HG02623 (cell line): ENCODE measurements around the gene TFCP2L1.
"Not testable (repeated sequence)": the region's sequence is repeated elsewhere in the genome, so short reads cannot be mapped to it uniquely, and the experiment has no call there.

Experiments
- ATAC-seq: cut with Tn5 transposase; IDR thresholded peaks from one replicate; pipeline ENCODE4 v1.9.1; 2021; ENCODE audit warnings: moderate library complexity; ENCODE audit not compliant: unreplicated experiment

The TFCP2L1 gene

DNA sequence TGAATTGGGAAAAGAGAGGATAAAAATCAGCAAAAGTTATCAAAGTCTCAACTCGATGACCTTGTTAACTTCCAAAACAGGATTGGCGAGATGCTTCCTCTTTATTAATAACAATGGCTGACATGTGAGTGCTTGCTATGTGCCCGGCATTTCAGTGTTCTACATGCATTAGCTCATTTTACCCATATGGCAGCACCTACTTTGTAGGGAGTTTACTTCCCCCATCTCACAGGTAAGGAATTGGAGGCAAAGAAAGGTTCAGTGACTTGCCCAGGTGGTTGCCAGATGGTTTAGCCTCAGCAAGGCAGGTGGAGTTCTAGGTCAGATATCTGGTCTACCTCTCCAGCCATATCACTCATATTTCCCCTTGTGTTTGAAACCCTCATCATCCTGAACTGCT, 12.4 kb downstream of the TFCP2L1 start:
- no peak for ATAC-seq

DNA sequence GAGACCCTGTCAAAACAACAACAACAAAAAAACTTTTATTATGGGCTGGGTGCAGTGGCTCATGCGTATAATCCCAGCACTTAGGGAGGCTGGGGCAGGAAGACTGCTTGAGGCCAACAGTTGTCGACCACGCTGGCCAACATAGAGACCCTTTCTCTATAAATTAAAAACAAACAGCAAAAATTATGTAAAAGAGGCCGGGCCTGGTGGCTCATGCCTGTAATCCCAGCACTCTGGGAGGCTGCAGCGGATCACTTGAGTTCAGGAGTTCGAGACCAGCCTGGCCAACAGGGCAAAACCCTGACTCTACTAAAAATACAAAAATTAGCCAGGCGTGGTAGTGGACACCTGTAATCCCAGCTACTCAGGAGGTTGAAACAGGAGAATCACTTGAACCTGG, 15.6 kb downstream of the TFCP2L1 start:
- ATAC-seq: not testable (repeated sequence)

DNA sequence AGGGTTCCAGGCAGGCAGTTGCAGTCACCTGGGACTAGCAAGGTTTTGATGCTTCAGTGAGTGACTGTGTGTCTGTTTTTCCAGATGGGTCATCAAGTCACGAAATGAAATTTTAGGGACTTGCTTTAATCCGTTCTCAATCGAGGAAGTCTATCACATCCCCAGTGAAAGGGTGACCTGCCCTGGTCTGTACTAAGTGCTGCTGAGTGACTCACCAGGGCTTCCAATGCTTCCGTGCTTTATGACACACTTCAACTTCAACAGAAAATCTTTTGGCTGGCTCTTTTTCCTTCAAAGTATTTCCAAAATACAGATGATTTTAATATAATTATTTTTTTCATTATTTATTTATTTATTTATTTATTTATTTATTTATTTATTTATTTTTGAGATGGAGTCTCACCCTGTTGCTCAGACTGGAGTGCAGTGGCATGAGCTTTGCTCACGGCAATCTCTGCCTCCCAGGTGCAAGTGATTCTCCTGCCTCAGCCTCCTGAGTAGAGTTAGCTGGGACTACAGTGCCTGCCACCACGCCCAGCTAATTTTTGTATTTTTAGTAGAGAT, 18.4 kb downstream of the TFCP2L1 start:
- ATAC-seq: no peak

DNA sequence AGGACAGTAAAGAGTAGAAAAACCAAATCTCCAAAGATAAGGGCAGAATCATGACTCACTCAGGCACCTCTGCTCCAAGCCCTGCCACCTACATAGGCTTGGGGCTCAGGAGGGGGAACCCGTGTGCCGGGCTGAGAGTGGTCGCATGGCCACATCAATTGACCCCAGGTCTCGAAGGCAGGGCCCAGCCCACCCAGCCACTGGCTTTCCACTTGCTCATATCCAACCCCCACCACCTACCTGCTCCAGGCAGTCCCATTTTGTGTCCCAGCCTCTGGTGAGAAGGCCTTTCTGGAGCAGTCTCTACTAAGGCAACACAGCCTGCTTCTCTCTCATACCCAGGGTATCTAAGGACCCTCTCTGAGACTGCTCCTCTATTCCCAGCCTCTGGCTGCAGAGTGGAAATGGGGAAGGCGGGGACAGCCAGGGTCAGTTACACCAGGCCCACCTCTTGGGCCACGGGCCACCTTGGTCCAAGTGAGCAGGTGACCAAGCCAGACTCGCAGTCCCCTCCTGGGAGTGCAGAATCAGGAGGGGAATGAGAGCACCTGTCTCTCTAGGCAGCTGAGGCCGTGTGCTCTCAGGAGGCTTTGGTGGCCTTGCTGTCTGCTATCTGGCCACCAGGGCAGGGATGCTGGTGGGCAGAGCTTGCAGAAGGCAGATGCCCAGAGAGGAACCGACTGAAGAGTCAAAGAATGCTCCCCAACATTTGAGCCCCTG, 20.8 kb downstream of the TFCP2L1 start:
- no peak for ATAC-seq

DNA sequence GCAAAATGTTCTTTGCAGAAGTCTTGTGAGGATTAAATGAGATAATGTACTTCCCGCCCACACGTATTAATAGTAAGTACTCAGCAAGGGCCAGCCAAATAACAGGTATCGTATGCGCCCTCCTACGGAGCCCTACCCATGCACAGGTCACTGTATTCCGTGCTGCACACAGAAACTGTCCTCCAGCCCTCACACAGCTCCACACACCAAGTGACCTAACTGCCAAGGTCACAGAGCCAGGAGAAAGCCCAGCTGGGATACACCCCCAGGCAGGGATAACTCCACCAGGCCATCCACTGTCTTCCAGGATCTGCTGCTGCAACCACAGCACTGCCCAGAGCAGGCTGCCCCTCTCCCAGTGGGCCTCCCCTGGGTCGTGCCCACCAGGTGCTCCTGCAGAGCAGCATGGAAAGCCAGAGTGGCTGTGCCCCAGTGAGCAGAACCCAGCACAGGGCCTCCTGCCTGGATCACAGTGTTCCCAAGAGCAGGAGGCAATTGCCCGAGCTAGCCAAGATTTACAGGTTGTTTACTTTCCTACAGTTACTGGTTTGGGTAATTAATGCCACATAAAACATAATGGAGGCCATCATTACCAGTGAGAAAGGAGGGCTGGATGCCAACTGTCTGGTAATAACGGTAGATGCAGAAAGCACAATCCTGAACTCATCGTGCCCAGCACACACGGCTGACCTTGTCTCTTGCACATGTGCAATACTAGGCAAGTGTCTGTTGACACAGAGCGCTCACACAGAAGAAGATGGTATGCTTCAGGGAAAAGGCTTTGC, 24.4 kb downstream of the TFCP2L1 start:
- ATAC-seq: no peak

DNA sequence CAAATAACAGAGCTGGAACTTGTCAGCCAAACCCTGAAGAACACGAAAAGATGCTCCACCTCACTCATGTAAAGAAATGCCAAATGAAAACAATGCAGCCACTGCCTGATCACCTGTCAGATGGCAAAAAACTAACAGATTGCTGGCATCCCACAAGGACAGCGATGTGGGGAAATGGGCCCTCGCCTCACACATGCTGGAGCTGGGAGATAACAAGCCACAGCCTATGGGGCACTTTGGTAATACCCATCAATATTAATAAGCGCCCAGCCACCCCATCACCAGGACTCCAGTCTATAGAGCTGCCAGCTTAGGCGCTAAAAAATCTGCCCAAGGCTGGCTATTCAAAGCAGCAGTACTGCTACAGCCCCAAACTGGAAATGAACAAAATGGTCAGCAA, 27.0 kb downstream of the TFCP2L1 start:
- ATAC-seq: no peak

DNA sequence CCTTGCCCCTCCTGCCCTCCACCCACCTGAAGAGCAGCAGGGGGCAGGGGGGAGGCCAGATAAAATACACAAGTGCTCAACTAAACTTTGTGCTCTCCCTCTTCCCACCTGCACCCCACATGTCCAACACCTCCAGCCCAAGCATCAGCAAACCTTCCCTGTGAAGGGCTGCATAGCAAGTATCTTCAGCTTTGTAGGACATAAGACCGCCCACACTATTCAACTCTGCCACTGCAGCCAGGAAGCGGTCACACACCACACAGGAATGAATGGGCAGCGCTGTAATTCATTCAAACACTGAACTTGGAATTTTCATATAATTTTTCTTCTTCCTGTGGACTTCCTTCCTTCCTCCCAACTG, 27.5 kb downstream of the TFCP2L1 start:
- ATAC-seq: no peak

DNA sequence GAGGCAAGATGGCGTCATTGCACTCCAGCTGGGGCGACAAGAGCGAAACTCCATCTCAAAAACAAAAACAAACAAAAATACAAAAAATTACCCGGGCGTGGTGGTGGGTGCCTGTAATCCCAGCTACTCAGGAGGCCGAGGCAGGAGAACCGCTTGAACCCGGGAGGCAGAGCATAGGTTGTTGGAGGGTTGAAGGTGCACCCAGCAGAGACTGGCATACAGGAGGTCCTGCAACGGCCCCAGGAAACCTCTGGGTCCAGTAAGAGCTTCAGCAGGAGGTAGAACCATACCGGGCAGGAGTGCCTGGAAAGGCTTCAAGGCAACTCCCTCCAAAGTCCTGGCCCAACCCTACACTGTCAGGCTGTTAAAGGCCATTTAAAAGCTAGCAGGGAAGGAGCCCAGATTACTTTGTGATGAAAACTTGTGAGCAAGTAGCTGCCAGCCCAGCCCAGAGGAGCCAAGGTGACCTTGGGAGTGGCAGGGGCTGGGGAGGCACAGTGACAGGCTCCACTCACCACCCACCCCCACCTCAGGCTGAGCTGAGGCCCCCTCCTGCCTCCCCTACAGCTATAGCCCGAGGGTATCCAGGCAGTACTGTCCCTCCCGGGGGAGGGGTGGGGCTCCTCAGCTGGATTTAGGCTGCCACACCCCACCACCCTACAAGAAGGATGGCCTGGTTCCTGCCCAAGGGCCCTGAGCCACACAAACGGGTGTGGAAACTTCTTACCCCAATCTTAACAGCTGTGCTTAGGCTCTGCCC, 28.1 kb downstream of the TFCP2L1 start:
- no peak for ATAC-seq

DNA sequence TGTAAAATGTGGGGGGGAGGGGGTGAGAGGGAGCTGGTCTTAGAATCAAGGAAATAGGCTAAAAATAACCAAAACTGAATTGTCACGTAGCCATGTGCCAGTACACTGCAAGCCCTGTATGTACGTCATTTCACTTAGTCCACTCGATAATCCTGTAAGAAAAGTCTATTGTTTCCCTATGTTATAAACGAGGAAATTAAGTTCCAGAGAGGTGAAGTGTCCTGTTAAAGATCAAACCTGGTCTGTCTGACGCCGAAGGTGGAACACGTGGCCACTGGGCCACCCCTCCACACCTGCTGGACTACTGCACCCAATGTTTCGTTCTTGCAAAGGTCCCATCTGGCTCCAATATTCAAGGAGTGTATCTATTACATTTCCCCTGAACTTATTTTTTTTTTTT, 29.6 kb downstream of the TFCP2L1 start:
- no peak for ATAC-seq

DNA sequence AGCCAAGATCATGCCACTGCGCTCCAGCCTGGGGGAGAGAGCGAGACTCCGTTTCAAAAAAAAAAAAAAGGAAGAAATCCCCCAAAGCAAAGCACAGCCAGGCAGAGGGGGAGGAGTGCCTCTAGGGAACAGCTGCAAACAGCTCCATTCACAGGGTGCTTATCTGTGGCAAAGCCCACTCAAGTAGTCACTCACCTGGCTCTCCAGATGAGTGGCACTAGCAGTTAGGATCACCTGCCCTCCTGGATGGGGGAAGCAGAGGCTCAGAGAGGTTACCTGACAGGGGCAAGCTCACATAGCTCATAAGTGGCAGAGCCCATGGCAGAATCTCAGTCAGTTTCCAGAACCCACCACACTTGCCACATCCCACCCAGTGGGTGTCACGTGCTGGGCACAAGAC, 30.3 kb downstream of the TFCP2L1 start:
- ATAC-seq: no peak

DNA sequence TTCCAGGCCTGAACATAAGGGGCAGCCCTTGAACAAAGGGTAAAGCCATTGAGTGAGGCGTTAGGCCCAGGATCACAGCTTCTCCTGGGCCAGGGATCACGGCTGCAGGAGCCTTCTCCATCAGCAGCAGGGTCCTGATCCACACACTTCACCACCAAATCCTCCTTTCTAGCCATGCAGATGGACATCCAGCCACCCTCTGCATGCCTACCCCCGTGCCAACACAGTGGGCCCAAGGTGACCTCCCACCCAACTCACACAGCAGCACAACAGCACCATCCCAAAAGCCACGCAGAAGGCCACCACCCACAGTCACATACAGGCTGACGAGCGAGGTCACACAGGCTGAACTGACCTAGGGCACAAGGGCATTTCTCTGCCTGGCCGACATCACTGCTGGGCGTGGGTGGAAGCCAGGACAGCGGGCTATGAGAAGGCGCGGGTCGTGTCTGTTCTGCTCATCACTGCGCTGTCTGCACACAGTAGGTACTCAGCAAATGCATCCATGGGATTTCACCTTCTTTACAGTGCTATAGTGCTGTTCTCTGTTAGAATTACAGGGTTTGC, 31.2 kb downstream of the TFCP2L1 start:
- no peak for ATAC-seq

DNA sequence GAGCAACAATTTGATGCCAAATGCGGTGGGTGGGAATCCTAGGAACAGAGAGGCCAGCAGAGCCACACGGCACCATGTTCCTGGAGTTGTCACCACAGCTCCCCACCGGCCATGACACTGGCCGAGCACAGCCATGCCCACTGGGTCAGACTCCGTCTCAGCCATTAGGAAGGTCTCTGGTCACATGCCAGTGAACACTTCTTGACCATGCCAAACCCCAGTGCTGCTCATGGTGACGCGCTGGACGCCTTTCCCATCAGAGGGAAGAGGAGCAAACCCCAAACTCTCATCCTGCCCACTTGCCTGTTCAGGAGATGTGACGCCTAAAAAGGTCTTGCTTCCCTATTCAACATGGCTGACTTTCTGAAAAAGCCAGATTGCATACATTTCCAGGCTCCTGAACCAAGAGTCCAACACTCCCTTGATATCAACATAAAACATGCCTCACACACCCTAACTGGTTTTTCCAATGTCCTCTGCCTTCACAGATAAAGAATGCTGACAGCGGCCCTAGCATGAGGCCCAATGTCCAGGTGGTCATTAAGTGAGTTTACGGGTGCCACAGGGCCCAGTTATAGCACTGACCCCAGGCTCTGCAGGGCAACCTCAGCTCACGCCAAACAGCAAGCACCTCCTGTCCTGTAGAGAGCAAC, 31.9 kb downstream of the TFCP2L1 start:
- ATAC-seq: no peak

DNA sequence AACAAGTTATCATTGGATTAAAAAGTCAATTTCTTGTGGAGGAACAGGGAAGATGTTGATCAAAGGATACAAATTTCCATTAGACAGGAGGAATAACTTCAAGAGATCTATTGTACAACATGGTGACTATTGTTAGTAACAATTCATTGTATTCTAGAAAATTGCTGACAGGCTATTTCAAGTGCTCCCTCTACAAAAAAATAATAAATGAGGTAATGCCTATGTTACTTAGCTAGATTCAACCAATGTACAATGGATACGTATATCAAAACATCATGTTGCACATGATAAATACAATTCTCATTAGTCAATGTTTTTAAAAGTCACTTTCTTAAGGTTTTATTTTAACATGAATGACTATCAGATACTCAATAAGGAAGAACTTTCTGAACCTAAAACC, 33.5 kb downstream of the TFCP2L1 start:
- no peak for ATAC-seq

DNA sequence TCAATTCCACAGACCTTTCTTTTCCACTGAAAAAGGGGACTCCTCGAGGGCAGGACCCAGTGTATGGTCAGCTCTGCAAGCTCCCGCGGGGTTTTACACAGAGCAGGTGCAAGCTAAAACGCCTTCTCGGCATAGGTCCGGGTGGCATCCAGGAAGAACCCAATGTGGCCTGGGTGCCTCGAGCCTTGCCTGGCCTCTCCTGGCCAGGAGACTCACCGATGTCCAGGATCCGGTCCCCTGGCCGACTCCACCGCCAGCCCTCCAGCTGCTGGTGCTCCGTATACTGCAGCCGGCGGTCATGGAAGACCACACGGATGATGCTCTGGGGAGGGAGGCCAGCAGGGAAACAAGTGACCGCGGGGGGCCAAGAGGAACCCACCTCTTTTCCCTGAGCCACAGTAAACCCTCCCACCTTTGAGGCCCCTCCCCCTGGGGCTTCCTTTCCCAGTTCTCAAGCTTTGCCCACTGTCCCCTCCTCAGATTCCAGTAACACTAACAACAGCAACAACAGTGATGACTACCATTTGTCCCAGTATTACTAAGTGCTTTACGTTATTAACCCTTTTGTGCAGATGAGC, 36.1 kb downstream of the TFCP2L1 start:
- ATAC-seq: no peak

DNA sequence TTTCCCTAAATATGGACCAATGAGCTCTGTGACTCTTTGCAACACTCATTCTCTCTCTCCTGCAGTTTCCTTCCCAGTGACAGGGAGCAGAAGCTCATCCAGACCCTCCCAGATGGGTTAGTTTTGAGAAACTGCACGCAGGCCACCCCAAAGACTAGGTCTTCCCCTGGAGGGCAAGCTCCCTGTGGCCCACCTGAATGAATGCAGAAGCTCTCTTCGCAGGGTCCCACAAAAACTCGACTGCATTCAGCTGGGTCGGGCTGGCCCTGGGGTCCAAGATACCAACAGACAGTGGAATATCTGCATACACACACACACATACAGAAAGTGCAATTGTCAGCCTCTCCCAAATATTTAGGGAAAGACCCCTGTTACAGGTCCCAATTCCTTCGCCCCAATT, 37.0 kb downstream of the TFCP2L1 start:
- no peak for ATAC-seq

DNA sequence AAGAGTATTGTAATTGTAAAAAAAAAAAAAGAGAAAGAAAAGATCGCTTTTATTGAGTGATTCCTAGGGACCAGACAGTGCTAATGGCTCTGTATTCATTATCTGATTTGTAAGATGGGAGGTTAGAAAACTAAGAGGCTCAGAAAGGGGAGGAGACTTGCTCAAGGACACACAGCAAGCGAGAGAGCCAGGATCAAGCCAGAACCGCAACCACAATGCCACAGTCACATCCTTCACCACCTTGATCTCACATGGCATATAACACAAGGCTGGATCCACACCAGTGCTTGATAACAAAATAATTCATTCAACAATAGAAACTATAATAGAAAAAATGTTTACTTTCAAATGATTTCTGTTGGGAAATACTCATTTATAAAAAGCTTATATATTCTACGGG, 37.5 kb downstream of the TFCP2L1 start:
- ATAC-seq: no peak

DNA sequence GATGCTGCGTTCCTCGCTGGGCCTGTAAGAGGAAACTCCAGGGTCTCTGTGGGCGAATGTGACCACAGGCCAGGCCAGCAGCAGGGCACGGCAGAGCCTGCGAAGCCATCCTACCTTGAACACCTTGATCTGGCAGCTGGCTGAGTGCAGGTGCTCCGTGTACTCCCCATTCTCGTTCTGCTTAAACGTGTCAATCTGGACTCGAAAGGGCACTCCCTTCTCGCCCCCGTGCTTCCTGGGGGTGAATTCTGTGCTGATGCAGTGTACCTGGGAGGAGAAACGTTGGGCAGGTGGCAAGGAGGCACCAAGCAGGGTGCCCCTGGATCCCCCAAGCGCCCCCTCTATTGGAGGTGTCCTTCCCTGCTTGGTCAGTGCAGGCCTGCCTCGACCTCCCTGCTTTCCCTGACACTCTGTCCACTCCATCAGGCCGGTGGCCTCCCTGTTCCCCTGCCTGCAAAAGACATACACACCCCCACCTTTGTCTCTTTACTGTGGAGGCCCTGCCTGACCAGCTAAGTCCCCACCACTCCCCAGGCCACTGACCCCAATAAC, 38.2 kb downstream of the TFCP2L1 start:
- no peak for ATAC-seq

DNA sequence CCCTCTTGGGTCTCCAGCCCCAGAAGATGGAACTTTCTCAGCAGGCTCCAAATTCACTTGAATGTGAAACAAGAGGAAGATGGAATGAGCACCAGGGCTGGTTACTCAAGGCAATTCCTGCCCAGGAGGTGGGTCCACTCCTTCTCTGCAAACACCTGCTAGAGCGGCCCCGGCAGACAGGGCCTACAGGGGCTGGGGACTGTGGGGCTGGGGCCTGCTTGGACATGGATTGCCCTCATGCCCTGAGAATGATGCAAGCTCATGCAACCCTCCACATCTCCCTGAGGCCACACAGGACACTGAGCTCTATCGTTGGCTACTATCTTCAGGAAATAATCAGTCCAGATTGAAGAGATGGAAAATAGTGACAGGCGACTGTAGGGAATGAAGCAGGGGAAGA, 39.1 kb downstream of the TFCP2L1 start:
- no peak for ATAC-seq

DNA sequence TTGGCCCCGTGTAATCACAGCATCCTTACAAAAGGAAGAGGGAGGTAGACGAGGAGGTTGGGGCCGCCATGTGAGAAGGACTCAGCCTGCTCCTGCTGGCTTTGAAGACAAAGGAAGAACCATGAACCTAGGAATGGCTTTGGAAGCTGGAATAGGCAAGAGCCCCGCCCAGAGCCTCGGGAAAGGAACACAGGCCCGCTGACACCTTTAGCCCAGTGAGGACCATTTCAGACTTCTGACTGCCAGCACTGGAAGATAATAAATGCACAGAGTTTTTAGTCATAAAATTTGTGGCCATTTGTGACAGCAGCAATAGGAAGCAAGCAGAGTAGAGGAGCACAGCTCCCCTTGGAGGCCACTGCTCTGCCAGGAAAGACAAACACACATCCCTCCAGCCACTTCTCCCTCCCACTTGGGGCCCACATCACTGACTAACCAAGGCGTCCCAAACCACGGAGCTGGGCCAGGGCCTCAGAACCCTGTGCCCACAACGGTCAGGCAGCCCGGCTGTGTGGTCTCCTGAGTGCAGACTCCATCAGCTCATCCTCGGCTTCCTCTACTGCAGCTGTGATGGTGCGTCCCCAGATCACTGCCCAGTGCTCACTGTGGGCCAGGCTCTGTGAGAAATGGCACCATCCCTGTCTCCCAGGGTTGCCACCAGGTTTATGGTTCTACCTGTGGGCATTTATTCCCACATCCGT, 39.7 kb downstream of the TFCP2L1 start:
- no peak for ATAC-seq

DNA sequence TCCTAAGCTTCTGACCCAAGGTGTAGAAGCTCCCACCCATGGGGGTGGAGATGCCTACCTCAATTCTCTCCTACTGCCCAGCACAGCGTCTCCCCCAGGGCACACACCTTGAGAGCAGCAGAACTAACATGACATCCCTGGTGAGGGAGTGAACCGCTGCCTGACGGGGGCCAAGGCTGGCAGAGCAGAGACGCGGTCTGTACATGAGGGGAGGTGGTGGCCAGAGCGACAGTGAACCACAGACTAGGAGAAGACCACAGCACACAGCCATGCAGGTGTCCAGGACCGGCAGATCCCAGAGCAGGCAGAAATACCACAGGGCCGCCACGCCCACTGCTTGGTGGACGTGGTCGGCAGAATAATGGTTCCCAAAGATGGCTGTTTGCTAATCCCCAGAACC, 40.4 kb downstream of the TFCP2L1 start:
- no peak for ATAC-seq
